H1 (cell line): ENCODE measurements around the gene PKNOX1. TPM values are rescaled to one million over a fixed set of nuclear protein-coding genes. Genes with fewer than 3 reads are reported as not detected.

Experiments
- polyA plus RNA-seq, 7 experiments: library from polyadenylated mRNA; depleted of rRNA in 3 of 7; stranded (reverse) in 5 of 7; unstranded in 2 of 7; fragments of >200 nt in 5 of 7; fragments of 200-250 nt in 2 of 7; gene quantifications; 1 replicate in 5 of 7; 2 replicates in 1 of 7; 4 replicates in 1 of 7; pipeline versions ENCODE4 v1.2.1 to v1.2.3, GENCODE V29; 2011 to 2013; ENCODE audit warnings: missing spikeins in 2 of 7, mixed read lengths in 2 of 7
- total RNA-seq: library from RNA; stranded (reverse); fragmentation: NEBNext Ultra II Directional; extraction: Animal tissue kit (Norgen Biotek cat#: 25700); gene quantifications from 2 replicates; pipeline ENCODE4 v1.2.1, GENCODE V29; 2021
- TF ChIP-seq, protein P1 (sequence below), 3 experiments: IDR thresholded peaks; 1 replicate in 2 of 3; 2 replicates in 1 of 3; pipeline versions ENCODE4 v1.5.1 to v1.6.1; 2011; ENCODE audit warnings: low read length in 3 of 3, mild to moderate bottlenecking in 3 of 3, inconsistent platforms in 2 of 3, low read depth in 1 of 3, moderate library complexity in 1 of 3; ENCODE audit not compliant: insufficient read depth in 1 of 3; ENCODE audit errors: control extremely low read depth in 1 of 3

The PKNOX1 gene
- total and polyA plus RNA-seq, 2 of the 8 experiments (the other 6 are each of a cell fraction or from before 2014, with no cell fraction given) = 20.4 to 31.9 TPM

GRCh38 chr21:42983869-42984268 is 9.5 kb downstream of the PKNOX1 start (continued):
- TF ChIP-seq, protein P1, sequence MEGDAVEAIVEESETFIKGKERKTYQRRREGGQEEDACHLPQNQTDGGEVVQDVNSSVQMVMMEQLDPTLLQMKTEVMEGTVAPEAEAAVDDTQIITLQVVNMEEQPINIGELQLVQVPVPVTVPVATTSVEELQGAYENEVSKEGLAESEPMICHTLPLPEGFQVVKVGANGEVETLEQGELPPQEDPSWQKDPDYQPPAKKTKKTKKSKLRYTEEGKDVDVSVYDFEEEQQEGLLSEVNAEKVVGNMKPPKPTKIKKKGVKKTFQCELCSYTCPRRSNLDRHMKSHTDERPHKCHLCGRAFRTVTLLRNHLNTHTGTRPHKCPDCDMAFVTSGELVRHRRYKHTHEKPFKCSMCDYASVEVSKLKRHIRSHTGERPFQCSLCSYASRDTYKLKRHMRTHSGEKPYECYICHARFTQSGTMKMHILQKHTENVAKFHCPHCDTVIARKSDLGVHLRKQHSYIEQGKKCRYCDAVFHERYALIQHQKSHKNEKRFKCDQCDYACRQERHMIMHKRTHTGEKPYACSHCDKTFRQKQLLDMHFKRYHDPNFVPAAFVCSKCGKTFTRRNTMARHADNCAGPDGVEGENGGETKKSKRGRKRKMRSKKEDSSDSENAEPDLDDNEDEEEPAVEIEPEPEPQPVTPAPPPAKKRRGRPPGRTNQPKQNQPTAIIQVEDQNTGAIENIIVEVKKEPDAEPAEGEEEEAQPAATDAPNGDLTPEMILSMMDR (IDR thresholded peaks at IDR 0.05; ENCODE audit: control extremely low read depth in 1 of 3, insufficient read depth in 1 of 3, low read depth in 1 of 3, low read length in 3 of 3) = no peak
